Fibroblast of skin of abdomen (primary cell): Measurements from ENCODE around the gene SELENOP. TPM values are rescaled to one million over a fixed set of nuclear protein-coding genes. Genes with fewer than 3 reads are reported as not detected.
"Not testable (repeated sequence)": the region's sequence is repeated elsewhere in the genome, so short reads cannot be mapped to it uniquely, and the experiment has no call there.

Experiments
- DNase-seq: peaks from one replicate; pipeline ENCODE4 v3.0.0-alpha.2; 2013
- polyA plus RNA-seq, 2 experiments: library from polyadenylated mRNA; unstranded; fragments of 120-200 nt; gene quantifications; one replicate each; pipeline ENCODE4 v1.2.1, GENCODE V29; 2013; ENCODE audit not compliant: insufficient read length in 2 of 2

SELENOP gene
- 1.4 TPM for polyA plus RNA-seq (2013, experiment 1 of 2; ENCODE audit: insufficient read length)
- 2.7 TPM for polyA plus RNA-seq (2013, experiment 2 of 2; ENCODE audit: insufficient read length)

DNA sequence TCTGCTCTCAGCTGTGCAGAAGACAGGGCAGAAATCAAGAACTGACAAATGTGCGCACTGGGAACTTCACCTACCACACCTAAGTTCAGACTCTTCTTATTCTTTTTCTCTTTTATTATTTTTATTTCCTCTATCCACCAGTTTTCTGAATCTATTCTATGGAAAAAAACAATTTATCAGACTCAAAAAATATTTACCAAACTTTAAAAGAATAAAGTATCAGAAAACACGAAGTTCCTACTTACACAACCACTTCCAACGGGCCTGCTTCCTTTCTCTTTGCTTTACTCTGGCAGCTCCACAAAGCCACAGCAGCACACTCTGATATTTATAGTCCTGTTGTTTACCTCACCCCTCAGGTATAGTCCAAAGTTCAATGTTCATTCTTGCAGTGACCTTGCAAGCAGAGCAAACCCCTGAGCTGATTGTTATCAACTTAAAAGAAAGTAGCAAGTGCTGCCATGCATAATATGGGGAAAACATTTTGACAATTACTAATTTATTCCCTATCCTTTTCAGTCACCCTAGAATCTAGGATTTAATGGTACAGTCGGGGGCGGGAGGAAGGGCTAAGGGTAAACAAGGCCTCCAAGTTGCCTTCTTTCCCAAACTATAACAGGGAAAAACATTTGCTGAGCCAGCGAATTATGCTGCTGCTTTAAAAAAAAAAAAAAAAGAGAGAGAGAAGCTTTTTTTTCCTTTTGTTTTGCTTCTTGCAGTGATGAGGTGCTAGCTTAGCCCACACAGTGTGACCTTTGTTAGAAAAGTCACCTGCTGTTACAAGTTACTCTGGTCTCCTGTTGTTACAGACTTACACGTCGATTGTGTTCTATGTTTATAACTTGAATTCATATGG is at the start of gene SELENOP:
Gene SELENOP, minus strand, starts transcription at position 302 of the 856 bp plus-strand sequence. CDS start 3,539 bp downstream, outside the sequence.
- DNase-seq = no peak

DNA sequence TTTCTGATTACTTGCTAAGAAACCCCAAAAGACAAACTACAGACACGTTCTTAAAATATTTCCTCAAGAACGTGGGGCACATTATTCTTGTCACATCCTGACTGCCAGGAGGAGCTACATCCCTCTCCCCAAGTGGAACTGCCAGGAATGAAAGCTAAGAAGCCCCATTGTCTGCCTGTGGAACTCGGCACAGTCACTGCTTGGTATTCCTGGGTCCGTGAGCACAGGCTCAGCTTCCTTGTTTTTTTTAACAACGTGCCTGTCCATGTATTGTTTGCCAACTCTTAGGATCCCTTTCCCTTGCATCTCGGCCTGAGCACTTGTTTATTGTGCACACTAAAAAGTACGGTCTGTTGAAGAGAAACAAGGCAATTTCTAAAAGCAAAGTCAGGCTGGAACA is 47.0 kb upstream of the SELENOP start:
- DNase-seq = no peak

GRCh38 chr5:42858031-42858643 is 46.4 kb upstream of the SELENOP start:
- no peak for DNase-seq

- no peak for DNase-seq
Observed at GRCh38 chr5:42855811-42856210, 44.1 kb upstream of the SELENOP start.

DNA sequence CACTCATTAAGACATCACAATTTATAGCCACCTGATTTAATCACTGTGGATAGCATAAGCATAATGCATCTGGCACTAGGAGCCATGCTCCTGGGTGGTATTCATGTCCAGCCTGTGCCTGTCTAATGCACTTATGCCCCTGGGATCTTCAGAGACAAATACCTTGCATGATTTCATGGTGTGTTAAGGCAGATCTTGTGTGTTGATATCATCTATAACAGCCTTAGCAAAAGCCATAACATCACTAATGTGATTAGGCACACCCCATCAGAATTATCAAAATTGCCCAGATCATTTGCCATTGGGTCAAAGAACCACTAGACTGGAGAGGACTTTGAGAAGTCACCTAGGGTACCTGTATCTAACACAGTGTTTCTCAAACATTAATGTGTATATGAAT is 43.7 kb upstream of the SELENOP start:
- DNase-seq = no peak

DNA sequence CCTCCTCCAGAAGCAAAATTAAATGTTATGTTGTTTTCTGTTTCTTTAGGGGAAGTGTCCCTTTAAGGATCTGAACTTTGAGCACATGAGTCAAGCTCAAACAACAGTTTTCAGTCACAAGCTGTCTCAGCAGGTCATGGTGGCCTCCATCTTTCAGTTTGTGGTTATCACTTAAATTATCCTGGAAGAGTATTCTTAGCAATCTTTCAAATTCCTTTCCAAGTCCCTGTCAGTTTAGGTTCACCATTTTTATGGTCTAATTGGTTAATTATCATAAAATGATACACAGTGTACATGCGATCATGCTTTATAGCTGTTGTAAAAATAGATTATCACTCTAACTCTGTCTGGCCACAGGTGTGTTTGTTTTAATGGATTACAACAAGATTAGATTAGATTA is 43.1 kb upstream of the SELENOP start:
- no peak for DNase-seq

DNA sequence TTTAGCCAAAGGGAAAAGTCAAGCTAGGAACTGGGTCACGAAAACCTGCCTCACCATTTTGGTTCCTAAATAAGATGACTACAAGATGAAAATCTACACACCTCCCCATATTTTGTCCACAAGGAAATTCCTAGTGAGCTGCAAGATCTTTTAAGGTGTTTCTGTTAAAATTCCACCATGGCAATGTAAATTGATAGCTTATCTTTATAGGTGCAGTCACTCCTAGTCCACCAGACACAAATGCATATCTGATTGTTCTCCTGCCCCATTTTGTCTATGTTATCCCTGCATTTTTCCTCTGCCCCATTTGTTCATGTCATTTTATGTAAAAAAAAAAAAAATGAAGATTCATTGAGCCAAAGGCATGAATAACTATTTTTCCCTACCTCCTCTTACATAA is 41.1 kb upstream of the SELENOP start:
- no peak for DNase-seq

- DNase-seq = no peak
Observed at GRCh38 chr5:42851481-42851880, 39.8 kb upstream of the SELENOP start.

GRCh38 chr5:42848545-42848944 is 36.9 kb upstream of the SELENOP start:
- no peak for DNase-seq

GRCh38 chr5:42844408-42844807 is 32.7 kb upstream of the SELENOP start:
- DNase-seq = not testable (repeated sequence)

DNA sequence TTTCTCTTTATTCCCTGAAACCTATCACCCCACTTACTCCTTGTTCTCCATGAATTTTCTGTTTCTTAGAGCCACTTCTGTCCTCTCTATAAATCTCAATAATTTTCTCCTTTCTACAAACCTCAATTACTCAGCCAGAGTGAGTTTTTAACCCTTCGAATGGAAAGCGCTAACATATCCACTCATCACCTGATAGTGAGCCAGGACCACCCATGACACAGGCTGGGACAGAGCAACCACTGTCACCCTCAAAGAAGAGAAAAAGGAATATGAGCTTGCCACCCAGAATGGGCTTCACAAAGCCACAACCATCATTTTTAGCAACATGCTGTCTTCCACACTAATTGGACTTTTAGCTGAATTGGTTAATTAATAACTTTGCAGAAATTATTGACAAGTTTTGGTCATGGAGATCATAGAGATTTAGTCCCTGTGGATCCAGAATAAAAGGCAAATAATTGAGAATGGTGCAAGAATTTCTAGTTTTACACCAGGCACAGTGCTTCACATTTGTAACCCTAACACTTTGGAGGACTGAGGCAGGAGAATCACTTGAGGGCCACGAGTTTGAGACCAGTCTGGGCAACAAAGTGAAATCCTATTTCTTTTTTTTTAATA is 32.1 kb upstream of the SELENOP start:
- DNase-seq = no peak

DNA sequence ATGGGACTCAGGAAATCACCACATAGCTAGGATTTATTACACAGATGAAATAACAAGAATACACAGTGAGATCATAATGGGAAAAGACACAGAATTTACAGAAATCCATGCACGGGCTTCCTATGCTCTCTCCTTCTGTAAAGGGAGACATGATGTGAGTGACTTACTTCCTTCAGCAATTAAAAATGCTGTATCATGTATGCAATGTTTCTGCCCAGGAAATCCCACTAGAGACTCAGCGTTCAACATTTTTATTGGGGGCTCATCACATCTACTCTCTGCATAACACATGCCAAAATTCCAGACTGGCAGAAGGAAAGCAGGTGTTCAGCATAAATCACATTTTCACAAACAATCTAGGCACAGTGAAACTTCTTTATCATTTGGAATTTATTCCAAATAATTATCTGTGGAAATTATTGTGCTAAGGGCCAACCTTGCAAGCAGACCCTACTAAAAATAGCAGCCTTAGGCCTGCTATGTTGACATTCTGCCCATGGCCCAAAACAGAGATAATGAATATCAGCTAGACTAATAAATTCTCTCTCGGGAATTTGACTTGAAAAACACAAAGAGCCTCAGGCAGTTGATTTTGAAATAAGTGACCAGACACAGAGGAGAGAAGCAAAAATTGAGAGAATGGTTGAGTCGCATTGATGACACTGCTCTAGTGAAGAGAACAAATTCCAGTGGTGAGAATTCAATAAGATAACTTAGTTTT is 31.4 kb upstream of the SELENOP start:
- DNase-seq = no peak

GRCh38 chr5:42840842-42841567 is 29.3 kb upstream of the SELENOP start:
- no peak for DNase-seq

GRCh38 chr5:42840269-42840668 is 28.6 kb upstream of the SELENOP start:
- DNase-seq = peak; percentile 91

DNA sequence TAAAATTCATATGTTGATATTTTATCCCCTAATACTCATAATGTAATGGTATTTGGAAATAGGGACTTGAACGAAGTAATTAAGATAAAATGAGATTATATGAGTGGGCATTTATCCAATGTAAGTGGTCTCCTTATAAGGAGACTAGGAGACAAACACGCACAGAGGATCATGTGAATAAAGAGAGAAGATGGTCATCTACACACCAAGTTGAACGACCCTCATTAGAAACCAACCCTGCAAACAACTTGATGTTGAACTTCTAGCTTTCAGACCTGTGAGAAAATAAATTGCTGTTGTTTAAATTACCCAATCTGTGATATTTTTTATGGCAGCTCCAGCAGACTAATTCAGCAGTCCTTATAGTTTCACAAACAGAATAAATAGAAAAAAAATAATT is 27.5 kb upstream of the SELENOP start:
- DNase-seq = no peak

- DNase-seq = no peak
Observed at GRCh38 chr5:42837601-42838000, 25.9 kb upstream of the SELENOP start.

DNA sequence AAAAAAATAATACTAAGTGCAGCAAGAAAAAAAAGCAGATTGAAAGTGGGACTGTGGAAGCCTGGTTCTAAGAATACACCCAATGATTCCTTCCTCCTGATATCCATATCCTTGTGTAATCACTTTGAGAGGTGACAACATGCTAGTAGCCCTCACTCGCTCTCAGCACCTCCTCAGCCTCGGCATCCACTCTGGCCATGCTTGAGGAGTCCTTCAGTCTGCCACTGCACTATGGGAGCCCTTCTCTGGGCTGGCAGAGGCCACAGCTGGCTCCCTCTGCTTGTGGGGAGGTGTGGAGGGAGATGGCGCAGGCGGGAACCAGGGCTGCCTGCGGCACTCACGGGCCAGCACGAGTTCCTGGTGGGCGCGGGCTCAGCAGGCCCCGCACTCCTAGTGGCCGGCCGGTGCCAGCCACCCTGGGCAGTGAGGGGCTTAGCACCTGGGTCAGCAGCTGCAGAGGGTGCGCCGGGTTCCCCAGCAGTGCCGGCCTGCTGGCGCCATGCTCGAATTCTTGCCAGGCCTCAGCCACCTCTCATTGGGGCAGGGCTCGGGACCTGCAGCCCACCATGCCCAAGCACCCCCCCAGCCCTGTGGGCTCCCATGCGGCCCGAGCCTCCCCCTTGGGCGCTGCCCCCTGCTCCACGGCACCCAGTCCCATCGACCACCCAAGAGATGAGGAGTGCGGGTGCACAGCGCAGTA is 24.5 kb upstream of the SELENOP start:
- no peak for DNase-seq

DNA sequence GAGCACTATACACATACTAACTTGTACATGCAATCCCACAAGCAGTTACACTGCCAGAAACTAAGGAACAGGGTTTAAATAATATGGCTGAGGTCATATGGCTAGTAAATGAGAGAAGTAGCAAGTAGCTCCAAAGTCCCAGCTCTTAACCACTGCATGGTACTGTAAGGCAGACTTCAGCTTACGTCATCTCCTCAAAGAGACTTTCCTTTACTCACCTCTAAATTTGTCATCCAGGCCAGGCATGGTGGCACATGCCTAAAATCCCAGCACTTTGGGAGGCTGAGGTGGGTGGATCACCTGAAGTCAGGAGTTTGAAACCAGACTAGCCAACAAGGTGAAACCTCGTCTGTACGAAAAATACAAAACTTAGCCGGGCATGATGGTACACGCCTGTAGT is 20.4 kb upstream of the SELENOP start:
- DNase-seq = no peak

DNA sequence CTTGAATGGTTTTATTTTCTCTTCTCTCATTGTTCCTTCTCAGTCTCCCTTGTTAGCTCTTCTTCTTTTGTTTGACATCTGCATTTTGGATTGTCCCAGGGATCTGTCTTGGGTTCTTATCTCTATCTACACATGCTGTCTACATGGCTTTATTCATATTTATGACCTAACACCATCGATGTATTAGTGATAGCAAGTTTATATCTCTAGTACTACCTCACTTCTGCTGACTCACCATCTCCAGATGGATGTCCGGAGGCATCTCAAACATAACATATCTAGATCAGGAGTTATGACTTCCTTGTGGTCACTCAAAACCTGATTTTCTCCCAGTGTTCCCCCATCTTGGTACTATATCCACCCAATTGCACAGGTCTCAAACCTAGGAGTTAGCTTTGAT is 19.2 kb upstream of the SELENOP start:
- DNase-seq = no peak

DNA sequence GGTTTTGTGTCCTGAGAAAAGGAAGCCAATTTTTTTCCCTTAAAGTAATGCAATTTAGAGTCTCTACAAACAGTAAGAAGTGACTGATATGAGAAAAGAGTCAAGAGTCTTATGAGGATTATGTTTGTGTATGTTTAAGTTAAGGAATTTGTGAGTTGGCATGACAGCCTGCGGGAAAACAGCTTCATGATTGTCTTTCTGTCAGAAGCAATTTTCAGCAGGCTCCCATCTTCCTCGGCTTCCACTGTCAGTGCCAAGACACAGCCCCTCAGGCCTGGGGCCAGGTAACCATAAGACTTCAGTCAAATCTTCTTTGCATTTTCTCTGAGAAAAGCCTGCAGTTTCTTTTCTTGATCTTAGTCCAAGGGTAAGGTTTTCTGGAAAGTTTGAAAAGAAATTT is 17.0 kb upstream of the SELENOP start:
- DNase-seq = no peak

DNA sequence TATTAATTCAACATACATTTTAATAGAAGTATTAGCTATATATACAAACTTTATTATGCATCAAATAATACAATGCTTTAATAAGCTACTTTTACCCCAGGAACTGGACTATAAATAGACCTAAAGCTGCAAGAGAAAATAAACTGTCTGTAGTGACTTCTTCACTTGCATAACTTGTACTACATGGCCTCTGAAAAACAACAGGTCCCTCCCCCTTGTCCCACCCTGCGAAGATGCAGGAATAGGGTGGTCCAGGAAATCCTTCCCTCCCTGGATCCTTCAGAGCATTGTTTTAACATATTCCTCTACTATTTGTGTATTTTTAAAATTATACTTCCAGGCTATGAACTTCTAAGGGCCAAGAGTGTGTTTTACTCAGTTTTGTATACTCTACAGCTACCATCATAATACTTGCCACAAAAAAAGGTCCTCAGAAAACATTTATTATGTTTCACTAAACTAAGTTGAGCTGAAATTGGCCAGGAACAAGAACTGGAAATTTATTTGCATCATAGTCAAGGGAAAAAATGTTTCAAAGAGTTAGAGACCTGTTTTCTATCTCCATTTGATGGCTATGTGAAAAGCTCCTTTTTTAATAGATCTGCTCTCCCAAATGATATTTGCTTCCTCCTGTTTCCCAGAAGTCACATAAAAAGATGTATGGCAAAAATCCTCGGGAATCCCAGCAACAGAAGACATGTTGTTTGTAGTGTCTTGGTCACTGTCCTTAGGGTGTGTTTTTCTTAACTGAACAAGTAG is 15.2 kb upstream of the SELENOP start:
- DNase-seq = no peak
